Activated CD4-positive, alpha-beta T cell treated with anti-CD3 and anti-CD28 coated beads, Interleukin-2, amount 50 U/mL, for 16 hours (primary cell): ENCODE data around the gene CCDC57.
"Not testable (repeated sequence)": the region's sequence is repeated elsewhere in the genome, so short reads cannot be mapped to it uniquely, and the experiment has no call there.

Experiments
- DNase-seq: peaks from one replicate; pipeline ENCODE4 v3.0.0-alpha.2; 2020

Gene CCDC57

DNA sequence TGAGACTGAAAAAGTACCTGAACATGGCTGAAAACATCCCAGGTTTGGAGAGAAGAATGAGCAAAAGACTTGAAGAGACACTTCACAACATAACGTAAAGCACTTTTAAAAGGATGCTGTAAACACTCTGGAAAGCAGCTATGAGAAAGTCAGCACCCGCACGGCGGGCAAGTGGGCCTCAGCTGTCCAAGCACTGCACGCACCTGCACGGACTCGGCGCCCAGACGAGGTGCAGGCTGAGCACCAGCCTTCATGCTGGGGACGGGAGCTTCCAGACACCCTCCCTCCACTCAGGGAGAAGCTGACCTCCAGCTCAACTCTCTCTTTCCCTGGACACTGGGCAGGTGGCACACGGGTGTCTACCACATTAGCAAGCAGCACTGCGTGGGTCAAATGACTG, 13.1 kb downstream of the CCDC57 start:
- no peak for DNase-seq

DNA sequence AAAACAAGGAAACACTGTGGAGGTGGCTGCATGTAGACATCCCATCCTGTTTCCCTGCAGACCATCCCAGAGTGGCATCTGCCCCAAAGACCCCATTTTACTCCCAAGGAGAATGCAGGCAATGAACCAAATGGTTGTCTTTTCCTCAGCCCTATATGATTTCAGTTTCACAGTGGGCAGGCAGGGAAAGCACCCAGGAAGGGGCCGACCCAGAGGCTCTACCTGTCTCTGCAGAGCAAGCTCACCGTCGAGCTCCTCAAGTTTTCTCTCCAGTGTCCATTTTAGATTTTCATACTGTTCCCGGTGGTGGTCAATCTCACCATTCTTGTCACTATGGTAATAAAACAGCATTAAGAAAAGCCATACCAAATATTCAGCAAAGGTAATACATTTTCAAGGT, 14.6 kb downstream of the CCDC57 start:
- DNase-seq = no peak

DNA sequence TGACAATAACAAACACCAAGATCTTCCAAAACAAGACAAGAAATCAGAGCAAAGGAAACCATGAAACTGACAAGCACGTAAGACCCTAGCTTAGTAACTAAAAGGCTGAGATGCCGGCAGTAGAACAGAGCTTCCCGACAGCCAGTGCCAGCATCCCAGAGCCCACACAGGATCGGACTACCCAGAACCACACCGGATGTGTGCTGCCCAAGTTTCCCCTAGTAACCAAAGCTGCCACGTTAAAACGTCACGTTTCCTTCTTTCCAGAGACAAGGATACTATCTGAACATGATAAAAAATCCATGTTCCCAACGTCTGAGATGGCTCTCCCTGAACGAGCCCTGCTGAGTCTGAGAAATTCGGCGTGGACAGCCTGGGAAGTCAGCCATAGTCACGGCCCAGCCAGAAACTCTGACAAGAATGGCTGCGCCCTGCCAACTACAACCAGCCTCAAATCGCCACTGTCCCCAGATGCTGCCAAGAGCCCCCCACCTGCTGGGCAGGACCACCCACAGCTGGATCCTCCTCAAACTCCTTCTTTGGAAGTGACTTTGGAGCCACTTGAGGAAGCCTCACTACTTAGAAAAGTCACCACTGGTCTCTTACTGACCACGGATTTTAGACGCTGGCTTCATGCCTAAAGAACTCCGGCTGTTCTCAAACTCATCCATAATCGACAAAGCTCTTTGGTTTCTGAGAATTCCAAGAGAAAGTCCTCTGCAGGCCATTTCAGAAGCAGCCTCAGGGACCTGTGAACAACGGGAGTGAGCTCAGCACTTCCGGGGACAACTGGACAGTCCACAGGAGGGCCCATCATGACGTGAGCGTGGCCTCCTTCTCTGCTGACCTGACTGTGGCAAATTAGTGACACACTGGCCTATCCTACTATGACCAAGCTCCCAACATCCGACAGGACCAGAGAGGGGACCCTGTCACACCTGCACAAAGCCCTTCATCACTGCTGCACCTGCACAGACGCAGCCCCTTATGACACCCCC, 16.7 kb downstream of the CCDC57 start:
- no peak for DNase-seq

DNA sequence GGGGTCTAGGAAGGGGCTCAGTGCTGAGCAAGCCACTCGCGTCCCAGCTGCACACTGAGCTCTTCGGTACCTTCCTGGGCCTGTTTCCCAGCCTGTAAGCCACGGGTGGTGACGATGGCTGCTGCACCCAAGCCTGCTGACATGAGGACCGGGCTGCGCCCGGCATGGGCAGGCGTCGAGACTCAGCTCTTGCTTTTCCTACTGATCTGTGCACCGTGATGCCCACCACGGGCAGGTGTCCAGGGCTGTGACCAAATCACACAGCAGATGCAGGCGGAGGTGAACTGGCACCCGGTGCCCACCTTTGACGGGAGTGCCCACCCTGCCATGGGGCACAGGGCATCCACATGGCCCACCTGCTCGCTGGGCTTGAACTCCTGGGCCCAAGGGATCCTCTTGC, 17.9 kb downstream of the CCDC57 start:
- DNase-seq = no peak

DNA sequence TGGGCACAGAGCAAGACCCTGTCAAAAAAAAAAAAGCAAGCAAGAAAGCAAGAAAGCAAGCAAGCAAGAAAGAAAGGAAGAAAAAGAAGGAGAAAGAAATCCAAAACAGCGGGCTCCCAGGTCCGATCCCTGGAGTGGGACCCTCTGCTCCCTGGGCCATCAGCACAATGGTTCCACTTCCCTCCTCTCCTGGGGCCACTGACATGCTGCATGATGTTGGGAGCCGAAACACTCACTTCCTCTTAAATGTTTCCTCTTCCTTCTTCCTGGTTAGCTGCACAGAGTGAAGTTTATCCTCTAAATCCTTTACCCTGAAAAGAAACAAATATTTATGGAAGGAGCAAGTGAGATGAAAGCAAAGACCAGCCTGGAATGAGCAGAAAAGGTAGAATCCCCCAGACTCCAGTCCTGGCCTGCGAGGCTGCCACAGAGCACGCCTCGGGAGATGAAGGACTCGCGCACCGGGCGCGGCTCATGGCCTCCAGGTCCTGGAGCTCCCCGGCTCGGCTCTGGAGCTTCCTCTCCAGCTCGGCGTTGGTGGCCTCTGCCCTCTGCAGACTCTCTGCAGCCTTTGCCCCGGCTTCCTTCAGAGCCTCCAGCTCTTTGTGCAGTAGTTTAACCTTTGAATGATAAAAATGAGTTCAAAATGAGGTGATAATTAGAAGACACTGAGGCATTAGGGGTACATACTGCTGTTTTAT, 19.0 kb downstream of the CCDC57 start:
- no peak for DNase-seq

DNA sequence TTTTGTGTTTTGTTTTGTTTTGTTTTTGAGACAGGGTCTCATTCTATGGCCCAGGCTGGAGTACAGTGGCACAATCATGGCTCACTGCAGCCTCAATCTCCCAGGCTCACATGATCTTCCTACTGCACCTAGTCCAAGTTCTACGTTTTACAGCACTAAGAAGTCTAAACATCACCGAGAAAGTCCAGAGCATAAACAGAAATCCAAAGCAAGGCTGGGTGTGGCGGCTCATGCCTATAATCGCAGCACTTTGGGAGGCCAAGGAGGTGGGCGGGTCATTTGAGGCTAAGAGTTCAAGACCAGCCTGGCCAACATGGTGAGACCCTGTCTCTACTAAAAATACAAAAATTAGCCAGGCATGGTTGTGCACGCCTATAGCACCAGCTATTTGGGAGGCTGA, 19.6 kb downstream of the CCDC57 start:
- not testable (repeated sequence) for DNase-seq

DNA sequence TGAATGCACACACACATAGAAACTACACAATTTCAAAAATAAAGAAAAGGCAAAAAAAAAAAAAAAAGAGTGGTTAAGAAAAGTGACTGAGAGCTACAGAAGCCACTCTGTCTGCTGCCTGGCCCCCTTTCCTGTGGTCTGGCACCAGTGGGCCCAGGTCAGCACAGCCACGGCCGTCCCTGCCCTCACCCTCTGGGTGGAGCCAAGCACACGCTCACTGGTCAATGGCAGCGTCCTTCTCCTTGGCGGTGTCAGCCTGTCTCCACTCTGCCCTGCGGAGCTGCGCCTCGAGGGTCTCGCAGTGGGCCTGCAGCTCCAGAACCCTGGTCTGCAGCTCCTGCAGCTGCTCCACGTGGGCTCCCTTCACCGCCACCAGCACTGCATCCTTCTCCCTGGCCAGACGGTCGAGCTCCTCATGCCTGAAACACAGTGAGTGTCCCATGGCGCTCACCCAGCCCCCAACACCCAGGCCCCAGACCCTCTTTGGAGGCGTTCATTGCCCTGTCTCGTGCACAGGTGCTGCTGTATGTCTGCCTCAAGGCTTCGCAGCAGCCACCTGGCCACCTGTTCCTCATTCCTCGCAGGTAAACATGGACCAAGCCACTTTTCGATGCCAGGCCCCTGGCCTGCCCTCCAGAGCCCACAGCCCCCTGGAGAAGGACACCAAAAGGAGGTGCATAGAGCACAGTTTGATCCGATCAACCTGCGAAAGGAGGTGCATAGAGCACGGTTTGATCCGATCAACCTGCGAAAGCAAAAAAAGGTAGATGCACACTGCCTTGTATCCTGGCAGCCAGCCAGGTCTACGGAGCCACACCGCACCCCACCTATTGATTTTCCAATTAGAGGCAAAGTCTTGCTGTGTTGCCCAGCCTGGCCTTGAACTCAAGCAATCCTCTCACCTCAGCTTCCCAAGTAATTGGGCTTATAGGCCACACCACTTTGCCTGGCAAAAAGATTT, 24.4 kb downstream of the CCDC57 start:
- no peak for DNase-seq

DNA sequence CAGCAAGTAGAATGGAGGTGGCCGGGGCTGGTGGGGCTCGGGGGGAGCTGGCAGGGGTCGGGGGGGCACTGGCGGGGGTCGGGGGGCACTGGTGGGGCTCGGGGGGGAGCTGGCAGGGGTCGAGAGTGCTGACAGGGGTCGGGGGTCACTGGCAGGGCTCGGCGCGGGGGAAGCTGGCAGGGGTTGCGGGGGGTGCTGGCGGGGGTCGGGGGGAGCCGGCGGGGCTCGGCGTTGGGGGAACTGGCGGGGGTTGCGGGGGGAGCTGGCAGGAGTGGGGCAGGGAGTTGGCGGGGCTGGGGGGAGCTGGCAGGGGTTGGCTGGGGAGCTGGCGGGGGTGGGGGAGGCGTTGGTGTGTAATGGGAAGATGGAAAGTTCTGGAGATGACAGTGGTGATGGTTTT, 25.1 kb downstream of the CCDC57 start:
- no peak for DNase-seq

DNA sequence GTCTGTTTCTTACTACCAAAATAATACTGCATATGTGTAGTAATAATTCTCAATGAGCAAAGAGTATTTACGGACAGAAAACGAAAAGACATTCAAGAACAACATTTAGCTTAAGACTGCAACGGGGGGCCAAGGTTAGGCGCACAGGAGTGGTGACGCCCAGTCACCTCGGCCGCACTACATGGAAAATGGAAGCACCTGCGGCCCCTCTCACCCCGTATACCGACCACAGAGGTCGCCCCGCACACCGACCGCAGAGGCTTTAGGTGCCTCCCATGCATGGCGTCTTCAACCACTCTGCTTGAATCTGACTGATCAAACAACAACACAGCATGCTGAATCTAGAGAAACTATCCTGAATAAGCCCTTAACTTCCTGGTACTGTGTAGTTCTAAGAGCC, 26.4 kb downstream of the CCDC57 start:
- no peak for DNase-seq

DNA sequence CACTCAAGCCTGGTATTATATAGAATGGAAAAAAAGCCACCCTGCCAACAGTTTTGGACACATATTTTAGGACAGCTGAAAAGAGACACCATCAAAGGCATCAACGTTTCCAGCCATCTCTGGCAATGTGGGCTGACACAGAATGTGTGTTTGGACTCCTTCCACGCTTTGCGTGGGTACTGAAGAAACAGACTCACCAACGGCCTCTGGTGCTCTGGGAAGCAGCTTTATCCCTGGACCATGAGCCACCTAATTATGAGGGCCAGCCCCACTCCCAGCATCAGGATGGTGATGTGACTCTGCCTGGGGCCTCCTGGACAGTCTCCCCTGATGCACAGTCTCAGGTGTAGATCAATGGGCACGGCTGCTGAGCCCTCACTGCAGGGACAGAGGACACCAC, 27.9 kb downstream of the CCDC57 start:
- DNase-seq = no peak

DNA sequence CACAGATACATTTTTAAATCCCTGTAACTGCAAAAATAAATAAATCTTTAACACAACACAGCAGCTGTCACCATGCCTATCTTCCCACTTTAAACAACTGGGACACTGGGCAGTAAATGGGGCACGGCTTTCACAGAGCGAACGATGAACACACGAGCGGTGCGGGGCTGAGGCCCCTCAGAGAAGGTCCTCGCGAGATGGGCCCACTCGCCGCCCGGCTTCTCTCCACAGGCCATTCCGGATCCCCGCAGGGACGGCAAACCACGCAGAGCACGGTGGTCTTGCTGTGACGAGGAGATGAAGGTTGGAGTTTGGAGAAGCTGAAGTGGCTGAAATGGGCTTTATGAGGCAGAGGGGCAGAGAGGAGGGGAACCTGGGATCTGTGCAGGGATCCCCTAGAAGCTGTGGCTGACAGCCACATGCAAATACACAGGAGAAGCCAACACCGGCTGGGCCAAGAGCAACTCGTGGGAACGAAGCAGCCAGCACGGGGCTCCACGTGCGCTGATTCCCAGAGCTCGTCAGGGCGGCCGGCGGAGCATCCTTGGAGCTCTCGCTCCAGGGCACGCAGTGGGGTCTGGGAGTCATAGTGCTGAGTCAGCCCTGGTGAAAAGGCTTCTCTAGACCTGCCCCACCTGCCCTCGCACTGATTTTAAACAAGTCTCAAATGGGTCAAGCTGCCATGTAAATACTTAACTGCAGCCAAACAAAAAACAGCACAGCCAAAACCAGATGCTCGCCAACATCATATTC, 31.7 kb downstream of the CCDC57 start:
- DNase-seq = no peak

DNA sequence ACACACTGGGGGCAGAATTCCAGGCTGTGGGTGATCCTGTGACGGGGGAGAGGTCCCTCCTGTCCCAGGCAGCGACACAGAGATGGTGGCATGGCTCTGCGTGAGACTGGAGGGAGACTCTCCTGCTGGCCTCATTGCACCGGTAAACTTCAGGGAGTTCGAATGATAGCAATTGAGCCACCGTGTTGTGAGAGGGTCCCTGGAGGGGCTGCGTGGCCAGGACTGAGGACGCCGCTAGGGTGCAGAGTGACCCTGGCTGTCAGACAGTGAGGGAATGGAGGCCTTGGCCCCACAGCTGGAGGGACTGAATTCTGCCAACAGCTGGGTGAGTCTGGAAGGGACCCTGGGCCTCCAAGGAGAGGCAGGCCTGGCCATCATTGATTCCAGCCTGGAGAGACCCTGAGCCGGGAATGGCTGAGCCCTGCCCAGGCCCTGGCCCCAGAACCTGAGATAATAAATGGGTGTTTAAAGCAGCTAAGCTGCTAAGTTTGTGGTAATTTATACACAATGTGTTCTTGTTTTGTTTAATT, 32.6 kb downstream of the CCDC57 start:
- DNase-seq = no peak

DNA sequence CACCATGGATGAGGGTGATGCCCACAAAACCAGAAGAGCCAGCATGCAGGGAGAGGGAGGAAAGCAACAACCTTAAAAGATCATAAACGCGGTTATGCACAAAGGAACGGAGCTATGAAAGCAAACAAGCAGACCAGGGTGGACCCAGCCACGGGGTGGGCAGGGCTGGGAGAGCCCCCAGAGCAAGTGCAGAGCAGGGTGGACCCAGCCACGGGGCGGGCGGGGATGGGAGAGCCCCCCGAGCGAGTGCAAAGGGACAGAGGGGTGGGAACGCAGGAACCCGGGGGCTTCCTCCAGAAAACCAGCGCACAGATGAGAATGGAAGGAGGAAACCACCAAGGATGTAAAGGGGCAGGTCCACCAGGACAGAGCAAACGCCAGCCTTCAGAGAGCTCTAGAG, 33.2 kb downstream of the CCDC57 start:
- no peak for DNase-seq

DNA sequence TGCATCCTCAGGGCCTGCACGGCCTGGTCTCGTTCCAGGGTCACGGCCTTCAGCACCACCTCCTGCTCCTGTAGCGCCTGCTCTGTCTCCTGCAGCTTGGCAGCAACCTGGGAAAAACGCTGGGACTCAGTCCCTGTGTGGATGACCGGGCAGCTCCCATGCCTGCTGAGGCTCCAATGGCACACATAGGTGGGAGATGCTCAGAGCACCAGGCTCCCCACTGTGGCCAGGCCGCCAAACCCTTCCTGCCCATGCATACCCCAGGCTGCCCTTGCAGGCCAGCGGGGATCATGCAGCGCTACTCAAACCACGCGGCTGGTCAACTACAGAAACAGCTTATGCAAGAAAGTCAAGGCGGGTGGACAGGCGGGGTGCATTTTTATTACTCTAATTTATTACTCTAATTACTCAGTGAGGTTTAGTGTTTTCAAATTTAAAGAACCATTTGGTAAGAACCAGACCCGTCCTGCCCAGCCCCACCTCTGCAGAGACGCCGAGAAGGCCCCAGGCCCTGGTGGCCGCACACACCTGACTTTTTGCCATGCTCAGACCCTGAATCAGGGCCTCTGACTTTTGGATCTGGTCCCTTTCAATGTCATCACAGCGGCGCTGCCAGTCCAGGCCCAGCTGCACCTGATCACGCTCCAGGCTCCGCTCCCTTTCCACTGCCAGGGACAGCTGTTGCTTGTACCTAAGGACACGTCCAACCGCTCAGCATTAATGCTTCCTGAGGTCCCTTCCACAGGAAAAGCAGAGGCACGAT, 34.0 kb downstream of the CCDC57 start:
- no peak for DNase-seq

DNA sequence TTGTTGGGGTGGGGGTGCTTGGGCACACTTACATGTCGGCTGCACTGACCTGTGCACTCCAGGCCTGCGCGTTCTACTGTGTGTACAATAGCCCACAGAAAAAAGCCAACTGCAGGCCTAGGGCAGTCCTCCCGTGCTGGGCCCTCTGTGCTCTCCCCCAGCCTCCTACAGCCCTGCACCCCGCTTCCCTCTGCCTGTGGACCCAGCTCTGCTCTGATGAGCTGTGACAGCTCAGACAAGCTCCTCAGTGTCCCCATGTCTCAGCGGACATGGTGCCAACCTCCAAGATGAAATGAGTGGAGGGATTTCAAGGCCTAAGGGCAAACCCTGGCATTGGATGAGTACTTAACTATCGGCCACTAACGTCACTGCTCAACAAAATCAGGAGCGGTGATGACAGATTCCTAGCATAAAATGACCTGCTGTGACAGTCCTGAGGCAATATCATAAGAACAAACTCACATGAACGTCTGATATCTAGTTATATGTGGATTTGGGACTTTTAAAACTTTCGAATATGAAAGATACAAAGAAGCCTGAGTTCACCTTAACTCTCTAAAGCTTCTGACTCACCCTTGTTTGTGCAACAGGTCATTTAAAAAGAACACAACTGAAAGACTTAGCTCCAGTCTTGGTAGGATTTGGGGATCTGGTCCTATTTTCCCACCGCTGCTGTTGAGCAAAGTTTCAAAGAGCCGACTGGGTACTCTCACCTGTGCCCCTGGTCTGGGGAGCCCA, 34.7 kb downstream of the CCDC57 start:
- no peak for DNase-seq

DNA sequence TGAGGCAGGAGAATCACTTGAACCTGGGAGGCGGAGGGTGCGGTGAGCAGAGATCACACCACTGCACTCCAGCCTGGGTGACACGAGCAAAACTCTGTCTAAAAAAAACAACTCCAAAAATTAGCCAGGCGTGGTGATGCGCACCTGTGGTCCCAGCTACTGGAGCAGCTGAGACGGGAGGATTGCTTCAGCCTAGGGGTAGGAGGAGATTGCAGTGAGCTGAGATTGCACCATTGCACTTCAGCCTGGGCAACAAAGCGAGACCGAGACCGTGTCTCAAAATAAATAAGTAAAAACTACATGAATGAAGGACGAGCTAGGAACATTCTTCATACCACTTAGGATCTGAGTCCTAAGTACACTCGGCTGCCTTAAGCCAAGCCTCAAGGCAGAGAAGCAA, 35.4 kb downstream of the CCDC57 start:
- DNase-seq = no peak

DNA sequence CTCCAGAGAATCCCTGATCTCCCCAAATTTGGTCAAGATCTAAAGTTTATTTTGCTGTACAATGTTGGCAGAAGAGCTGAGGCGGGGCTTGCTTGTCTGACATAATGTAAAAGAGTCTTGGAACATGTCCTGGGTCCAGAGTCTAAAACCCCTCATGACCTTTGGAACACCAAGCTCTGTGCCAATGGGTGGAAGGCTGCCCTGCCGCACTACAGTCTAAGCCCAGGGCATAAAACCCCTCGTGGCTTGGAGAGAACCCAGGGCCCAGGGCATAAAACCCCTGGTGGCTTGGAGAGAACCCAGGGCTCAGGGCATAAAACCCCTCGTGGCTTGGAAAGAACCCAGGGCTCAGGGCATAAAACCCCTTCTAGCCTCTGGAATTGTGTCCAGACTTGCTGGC, 36.7 kb downstream of the CCDC57 start:
- DNase-seq = no peak

DNA sequence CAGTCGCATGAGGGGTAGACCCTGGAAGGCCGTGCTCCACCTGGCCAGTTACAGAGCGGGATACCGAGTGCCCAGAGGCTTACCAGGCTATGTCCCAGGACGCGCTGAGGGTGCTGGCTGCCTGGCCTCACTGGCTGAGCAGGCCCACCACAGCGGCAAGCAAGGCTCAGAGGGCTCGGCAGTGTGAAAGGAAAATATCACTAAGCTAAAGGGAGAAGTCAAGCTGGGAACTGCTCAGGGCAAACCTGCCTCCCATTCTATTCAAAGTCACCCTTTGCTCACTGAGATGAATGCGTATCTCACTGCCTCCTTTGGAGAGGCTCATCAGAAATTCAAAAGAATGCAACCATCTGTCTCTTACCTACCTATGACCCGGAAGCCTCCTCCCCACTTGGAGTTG, 37.4 kb downstream of the CCDC57 start:
- DNase-seq = no peak

DNA sequence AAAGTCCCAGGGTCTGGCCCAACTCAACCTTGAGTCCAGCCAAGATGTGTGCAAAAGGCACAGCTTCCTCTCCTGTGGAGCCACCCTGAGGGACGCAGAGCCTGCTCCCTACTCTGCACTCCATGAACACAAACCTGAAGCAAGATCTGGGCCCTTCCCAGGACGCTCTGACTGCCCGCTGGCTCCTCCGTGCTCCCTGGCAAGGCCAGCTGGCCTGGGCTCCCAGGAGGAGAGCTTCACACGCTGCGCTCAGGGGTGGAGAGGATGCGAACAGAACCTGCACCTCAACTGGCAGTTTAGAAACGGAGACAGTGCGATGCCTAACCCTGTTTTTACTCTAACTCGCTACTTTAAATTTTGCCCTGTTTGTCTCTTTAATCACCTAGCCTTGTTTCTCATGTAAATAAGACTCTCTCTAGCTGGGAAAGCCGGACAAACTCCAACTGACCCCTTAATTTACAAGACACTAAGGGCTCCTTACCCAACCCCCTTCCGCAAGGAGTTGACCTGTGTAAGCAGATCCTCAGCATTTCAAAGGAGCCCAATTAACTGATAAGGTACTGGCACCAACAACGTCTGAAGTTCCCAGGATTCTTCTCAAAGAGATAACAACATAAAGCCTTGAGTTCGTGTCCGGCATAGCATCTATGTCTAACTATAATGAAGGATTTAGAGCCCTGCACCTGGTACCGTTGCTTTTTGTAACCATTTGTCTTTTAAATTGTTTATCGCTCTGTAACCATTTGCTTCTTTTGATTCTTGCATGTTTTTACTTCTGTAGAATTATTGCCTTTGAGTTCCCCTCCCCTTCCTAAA, 38.4 kb downstream of the CCDC57 start:
- DNase-seq = not testable (repeated sequence)
